IPS-15b (cell line): ENCODE data around the gene PLCD1.

Experiments
- H3K27me3 ChIP-seq: one replicate; pipeline ENCODE4 v1.6.1; 2013; ENCODE audit warnings: low read length; ENCODE audit not compliant: control insufficient read depth, insufficient read depth
- H3K36me3 ChIP-seq: one replicate; pipeline ENCODE4 v1.6.1; 2013; ENCODE audit warnings: low read length; ENCODE audit not compliant: control insufficient read depth, insufficient read depth
- H3K4me1 ChIP-seq: one replicate; pipeline ENCODE4 v1.6.1; 2013; ENCODE audit warnings: mild to moderate bottlenecking, low read length; ENCODE audit not compliant: control insufficient read depth, insufficient read depth
- H3K4me3 ChIP-seq: one replicate; pipeline ENCODE4 v1.5.1; 2013; ENCODE audit warnings: low read depth, low read length
- H3K9ac ChIP-seq: one replicate; pipeline ENCODE4 v1.6.1; 2013; ENCODE audit warnings: low read depth, mild to moderate bottlenecking, low read length
- H3K9me3 ChIP-seq: one replicate; pipeline ENCODE4 v1.6.1; 2013; ENCODE audit warnings: mild to moderate bottlenecking, low read length; ENCODE audit not compliant: control insufficient read depth, insufficient read depth

Gene PLCD1

DNA sequence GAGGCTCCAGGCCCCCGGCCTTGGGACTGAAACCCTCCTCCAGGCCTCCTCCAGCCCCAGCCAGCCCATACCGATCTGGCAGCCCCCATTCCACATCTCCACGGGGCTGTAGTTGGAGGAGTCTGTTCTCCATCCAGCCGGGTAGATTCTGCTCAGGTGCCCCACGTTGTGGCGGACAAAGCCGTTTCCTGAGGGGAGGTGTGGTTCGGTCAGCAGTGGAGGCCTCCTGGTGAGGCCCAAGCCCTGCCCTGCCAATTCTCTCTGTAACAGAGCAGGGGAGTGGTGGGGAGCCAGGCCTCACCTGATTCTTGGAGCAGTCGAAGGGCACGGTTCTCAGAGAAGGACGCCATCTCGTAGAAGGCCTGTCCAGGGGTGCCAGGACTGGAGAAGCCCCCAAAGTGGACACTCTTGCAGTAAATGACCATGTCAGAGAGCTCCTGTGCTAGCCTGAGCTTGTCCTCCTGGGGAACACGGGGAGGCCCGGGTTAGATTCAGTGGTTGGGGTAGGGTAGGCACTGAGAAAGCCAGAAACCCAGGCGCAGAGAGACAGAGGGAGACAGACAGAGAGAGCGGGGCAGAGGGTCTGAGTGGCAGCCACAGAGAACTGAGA, 20.4 kb downstream of the PLCD1 start:
- Histone ChIP-seq H3K9ac (no peak overlapping the region), H3K9me3 (no peaks in the 10 kb centered on the region), H3K4me1 (no peaks in the 10 kb centered on the region), H3K36me3 (peaks cover 25% of the 10 kb centered on the region), H3K27me3 (no peaks in the 10 kb centered on the region), H3K4me3 (no peak overlapping the region)

DNA sequence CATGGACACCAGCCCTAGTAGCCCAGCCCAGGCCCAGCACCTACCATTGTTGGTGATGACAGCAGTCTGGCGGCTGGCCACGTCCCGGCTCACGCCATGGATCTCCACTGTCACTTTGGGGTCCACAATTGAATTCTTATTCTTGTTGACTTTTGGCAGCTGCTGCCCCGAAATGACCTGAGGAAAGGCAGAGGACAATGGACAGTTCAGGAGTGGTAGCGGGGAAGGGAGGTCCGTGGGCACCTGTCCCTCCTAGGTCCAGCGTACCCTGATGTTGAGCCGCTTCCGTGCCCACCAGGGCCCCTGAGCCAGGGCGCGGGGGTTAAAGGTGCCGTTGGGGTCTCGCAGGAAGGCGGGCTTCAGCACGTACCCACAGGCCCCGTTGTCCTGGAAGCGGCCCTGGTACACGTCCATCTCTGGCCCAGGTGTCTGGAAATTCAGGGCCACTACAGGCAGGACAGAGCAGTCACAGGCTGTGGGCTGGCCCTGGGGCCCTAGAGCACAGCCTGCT, 21.2 kb downstream of the PLCD1 start:
- no peak overlapping the region for H3K9ac ChIP-seq
- H3K36me3 ChIP-seq, result peaks cover 25% of the 10 kb centered on the region
- H3K27me3 ChIP-seq, result no peaks in the 10 kb centered on the region
- H3K4me1 ChIP-seq, result no peaks in the 10 kb centered on the region
- H3K4me3 ChIP-seq, result no peak overlapping the region
- no peaks in the 10 kb centered on the region for H3K9me3 ChIP-seq

DNA sequence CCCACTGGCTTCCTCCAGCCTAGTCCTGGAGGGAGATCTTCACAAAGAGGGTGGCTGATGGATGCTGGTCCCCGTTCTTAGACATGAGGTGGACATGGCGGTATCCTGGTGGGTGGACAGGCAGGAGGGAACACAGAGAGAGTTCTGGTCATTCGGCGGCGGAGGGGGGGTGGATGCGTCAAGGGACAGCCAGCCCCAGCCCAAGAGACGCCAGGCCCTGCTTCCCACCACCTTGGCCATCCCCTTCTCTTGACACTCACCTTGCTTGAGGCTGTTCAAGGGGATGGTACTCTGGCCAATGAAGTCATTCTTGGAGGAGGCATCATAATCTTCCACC, 21.7 kb downstream of the PLCD1 start:
- Histone ChIP-seq H3K27me3 (no peaks in the 10 kb centered on the region), H3K4me3 (no peak overlapping the region), H3K4me1 (no peaks in the 10 kb centered on the region), H3K36me3 (peaks cover 25% of the 10 kb centered on the region), H3K9me3 (no peaks in the 10 kb centered on the region), H3K9ac (no peak overlapping the region)

DNA sequence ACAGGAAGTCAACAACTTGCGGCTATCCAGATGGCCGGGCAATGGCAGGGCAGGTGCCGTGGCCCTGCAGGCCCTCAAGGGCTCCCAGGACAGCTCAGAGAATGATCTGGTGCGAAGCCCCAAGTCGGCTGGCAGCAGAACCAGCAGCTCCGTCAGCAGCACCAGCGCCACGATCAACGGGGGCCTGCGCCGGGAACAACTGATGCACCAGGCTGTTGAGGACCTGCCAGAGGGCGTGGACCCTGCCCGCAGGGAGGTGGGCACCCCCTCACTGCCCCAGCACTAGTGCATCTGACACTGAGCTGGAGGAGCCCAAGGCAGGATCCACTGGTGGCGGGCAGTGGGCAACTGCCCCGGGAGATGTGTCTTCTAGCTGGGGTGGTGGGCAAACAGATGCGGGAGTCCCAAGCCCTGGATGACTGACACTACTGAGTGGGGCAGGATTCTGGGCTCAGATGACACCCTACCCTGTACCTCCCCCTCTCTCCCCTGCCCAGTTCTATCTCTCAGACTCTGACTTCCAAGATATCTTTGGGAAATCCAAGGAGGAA, 22.9 kb downstream of the PLCD1 start:
- peaks cover 25% of the 10 kb centered on the region for H3K36me3 ChIP-seq

DNA sequence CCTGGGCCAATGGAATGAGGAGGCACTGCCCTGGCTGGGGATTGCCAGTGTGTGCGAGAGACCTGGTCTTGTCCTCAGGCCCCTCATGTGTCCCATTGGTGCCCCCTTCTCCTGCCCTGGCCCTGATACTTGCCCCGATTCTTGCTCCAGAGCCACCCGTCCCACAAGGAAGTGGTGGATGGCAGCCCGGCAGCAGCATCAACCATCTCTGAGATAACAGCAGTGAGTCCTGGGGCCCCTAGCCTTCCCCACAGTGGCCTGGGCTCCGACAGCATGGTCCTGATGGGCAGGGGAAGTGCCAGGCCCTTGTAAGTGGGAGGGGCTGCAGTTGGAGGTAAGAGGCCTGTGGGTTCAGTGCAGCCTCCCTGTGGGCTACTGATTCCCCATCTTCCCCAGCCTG, 23.4 kb downstream of the PLCD1 start:
- Histone ChIP-seq H3K9ac (no peak overlapping the region), H3K4me3 (no peak overlapping the region), H3K4me1 (no peaks in the 10 kb centered on the region), H3K9me3 (no peaks in the 10 kb centered on the region), H3K36me3 (peaks cover 21% of the 10 kb centered on the region), H3K27me3 (no peaks in the 10 kb centered on the region)

More for the DNA sequence above, 22.9 kb downstream of the PLCD1 start:
- no peaks in the 10 kb centered on the region for H3K9me3 ChIP-seq
- H3K4me1 ChIP-seq, result no peaks in the 10 kb centered on the region
- H3K9ac ChIP-seq, result no peak overlapping the region
- H3K27me3 ChIP-seq, result no peaks in the 10 kb centered on the region
- H3K4me3 ChIP-seq, result no peak overlapping the region

DNA sequence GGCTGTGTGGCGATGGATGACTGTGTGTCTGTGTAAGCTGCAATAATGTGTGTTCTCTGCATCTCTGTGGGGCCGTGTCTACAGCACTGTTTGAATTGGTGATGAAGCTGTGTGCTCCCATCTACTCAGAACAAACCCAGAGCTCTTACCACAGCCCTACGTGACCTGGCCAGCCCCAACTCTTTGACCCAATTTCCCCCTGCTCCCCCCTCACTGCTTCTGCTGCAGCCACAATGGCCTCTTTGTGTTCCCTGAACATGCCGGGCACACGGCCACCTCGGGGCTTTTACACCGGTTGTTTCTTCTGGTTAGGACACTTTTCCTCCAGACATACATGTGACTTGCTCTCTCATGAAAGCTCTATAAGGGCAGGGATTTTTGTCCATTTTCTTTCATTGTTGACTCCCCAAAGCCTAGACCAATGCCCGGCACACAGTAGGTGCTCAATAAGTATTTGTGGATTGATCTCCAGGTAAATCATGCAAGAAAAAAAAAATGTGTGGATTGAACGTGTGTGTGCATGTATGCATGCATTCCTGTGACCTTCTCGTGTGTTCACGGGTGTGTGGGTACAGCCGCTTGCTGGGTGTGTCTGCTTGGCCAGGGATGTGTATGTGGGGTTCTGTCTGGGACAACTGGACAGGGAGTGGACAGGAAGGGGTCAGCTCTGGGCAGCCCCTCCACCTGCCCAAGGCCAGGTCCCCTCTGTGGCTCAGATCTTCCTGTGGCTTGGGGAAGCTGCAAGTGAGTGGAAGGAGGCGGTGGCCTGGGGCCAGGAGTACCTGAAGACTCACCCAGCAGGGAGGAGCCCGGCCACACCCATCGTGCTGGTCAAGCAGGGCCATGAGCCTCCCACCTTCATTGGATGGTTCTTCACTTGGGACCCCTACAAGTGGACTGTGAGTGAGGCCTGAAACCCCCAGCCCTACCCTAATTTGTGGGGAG, 24.1 kb downstream of the PLCD1 start:
- no peaks in the 10 kb centered on the region for H3K4me1 ChIP-seq
- no peaks in the 10 kb centered on the region for H3K9me3 ChIP-seq
- no peaks in the 10 kb centered on the region for H3K27me3 ChIP-seq
- H3K36me3 ChIP-seq, result peaks cover 18% of the 10 kb centered on the region
- no peak overlapping the region for H3K4me3 ChIP-seq
- no peak overlapping the region for H3K9ac ChIP-seq

DNA sequence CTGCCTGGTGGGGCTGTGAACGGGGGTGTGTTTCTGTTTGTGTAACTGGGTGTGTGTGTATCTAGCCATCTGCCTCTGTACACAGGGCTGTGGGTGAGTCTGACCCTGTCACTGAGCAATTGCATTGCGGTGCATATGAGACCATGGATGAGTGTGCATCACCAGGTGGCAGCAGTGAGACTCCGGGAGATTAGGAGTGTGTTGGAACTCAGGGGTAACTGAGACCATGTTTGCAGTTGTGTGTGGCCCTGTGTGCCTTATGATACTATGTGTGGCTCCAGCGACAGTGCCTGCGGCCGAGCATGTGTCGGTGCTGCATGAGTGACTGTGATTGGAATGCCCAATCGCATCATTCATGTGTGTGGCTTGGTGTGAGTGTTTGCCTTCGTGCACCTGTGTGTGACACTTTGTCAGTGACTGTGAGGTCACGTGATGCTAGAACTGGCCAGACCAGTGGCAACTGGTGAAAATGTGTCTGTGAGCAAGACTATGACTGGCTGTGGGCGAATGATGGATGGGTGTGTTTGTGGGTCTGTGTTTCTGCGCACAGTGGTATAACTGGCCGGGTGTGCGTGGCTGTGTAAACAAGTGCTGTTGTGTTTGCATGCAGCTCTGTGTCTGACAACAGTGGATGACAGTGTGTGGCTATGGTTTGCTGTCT, 24.9 kb downstream of the PLCD1 start:
- H3K4me3 ChIP-seq, result no peak overlapping the region
- H3K4me1 ChIP-seq, result no peaks in the 10 kb centered on the region
- H3K27me3 ChIP-seq, result no peaks in the 10 kb centered on the region
- no peaks in the 10 kb centered on the region for H3K9me3 ChIP-seq
- peaks cover 14% of the 10 kb centered on the region for H3K36me3 ChIP-seq
- H3K9ac ChIP-seq, result no peak overlapping the region

DNA sequence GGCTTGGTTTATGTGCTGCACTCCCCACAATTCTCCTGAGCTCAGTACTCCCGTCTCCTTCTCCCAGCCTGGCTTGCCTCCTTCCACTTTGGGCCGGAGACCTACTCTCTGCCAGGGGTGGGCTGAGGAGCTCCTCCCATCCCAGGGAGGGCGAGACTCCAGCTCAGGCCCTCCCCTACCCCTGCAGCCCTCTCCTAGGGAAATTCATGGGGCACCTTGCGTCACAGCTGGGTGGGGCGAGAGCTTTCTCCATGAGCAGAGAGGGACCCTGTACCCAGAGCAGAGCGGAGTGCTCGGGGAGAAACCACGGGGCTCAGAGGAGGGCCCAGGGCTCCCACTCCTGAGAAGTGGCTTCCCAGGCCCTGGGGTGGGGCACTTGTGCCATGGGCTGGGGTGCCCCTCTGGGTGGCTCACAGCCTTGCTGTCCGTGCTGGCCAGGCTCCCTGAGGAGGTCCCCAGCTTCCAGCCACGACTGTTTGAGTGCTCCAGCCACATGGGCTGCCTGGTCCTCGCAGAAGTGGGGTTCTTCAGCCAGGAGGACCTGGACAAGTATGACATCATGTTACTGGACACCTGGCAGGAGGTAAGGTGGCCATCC, 25.5 kb downstream of the PLCD1 start:
- no peaks in the 10 kb centered on the region for H3K27me3 ChIP-seq
- no peak overlapping the region for H3K4me3 ChIP-seq
- no peaks in the 10 kb centered on the region for H3K9me3 ChIP-seq
- no peak overlapping the region for H3K9ac ChIP-seq
- peaks cover 14% of the 10 kb centered on the region for H3K36me3 ChIP-seq
- no peaks in the 10 kb centered on the region for H3K4me1 ChIP-seq

DNA sequence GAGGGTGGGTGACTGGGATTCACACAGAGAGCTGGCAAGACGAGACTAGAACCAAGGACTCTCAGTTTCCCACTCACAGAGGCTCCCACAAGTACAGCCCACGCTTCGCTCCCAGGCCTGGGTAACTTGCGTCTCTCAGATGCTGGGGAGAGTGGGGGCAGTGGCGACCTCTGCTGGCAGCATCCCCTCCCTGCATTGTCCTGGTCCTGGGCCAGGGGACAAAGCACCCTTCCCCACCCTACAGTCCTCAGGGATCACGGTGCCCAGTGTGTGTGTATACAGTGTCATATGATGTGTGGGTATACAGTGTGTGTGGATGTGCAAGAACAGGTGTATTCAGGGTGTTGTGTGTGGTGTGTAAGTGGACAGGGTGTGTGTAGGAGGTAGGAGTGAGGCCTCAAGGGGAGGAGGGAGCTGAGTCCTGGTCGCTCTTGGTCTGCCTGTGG, 26.0 kb downstream of the PLCD1 start:
- Histone ChIP-seq H3K4me3 (no peak overlapping the region), H3K4me1 (no peaks in the 10 kb centered on the region), H3K9ac (no peak overlapping the region), H3K27me3 (no peaks in the 10 kb centered on the region), H3K36me3 (peaks cover 14% of the 10 kb centered on the region), H3K9me3 (no peaks in the 10 kb centered on the region)

DNA sequence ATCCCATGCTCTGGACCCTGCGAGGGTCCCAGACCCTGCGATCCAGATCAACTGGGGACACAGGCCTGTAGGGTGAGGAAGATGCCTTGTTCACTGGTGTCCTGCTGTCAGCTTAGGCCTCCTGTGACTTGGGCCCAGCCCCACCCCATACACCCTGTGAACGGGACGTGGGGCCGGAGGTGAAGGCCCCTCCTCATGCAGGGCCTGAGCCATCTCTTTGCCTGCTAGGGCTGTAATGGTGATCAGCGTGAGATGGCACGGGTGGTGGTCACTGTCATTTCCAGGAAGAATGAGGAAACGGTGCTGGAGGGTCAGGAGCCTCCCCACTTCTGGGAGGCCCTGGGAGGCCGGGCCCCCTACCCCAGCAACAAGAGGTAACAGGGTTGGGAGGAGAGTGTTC, 26.5 kb downstream of the PLCD1 start:
- Histone ChIP-seq H3K36me3 (peaks cover 11% of the 10 kb centered on the region), H3K4me1 (no peaks in the 10 kb centered on the region), H3K9me3 (no peaks in the 10 kb centered on the region), H3K27me3 (peaks cover 4% of the 10 kb centered on the region), H3K4me3 (no peak overlapping the region), H3K9ac (no peak overlapping the region)

DNA sequence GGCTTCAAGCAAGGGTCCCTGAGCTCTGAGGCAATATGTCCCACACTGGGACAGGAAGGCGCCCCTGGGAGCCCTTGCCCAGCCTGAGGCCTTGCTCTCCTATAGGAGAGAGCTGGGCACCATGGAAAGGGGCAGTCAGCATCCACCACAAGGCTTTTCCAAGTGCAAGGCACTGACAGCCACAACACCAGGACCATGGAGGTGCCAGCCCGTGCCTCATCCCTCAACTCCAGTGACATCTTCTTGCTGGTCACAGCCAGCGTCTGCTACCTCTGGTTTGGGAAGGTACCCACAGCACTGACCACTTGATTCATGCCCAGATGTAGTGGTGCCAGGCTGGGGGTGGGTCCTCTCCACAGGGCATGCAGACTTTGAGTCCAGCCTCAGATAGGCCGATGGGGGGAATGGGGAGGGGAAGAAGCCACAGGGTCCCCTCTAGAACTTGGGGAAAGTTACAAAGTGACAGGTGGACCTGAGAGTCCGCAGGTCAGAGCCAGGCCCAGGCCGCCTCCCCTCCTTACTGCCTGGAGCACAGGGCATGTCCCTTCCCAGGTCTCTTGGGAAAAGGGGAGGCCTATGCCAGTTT, 27.1 kb downstream of the PLCD1 start:
- Histone ChIP-seq H3K4me3 (no peak overlapping the region), H3K9ac (no peak overlapping the region), H3K9me3 (no peaks in the 10 kb centered on the region), H3K27me3 (peaks cover 4% of the 10 kb centered on the region), H3K36me3 (peaks cover 7% of the 10 kb centered on the region), H3K4me1 (no peaks in the 10 kb centered on the region)
